ENCODE data around the gene SPOPL.

DNA sequence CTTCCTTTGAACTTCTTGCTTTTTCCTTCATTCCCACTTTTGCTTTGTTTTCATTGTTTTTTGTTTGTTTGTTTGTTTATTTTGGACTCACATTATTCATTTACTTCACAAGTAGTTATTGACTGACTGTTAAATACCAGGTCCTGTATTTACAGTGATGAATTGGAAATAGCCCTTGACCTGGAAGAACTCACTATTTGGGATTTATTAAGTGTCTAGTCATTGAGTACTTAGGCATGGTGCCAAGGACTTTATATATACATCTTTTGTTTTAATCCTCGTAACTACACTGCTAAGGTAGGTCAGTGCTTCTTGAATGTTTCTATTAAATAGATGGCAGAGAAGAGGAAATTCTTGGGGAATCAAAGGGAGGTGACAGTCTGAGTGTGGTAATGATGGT lies 11.1 kb downstream of the SPOPL start:
- TF ChIP-seq POLR2A (IDR thresholded peaks at IDR 0.05; ENCODE audit: low read length) (no peak), GATA1 (IDR thresholded peaks at IDR 0.05; ENCODE audit: low read depth, low read length) (no peak)

Data from erythroblast (primary cell).